Breast epithelium (tissue), 3 donors: Measurements from ENCODE around the gene SPTA1.
"Not testable (repeated sequence)": the region's sequence is repeated elsewhere in the genome, so short reads cannot be mapped to it uniquely, and the experiment has no call there.

Experiments
- CTCF ChIP-seq, 3 donors: fragments of 450-650 bp; IDR thresholded peaks; one replicate each; pipeline ENCODE4 v1.5.1; 2016 to 2017; ENCODE audit warnings: antibody characterized with exemption in 3 of 3, mild to moderate bottlenecking in 3 of 3, moderate library complexity in 3 of 3
- POLR2A ChIP-seq: fragments of 450-650 bp; IDR thresholded peaks from one replicate; pipeline ENCODE4 v1.6.1; 2016; ENCODE audit warnings: antibody characterized with exemption, mild to moderate bottlenecking, moderate library complexity

- not testable (repeated sequence) for TF ChIP-seq CTCF (IDR thresholded peaks at IDR 0.05); POLR2A
These were observed 1.8 kb upstream of the SPTA1 start for GRCh38 chr1:158688343-158688742.
